Activated naive CD4-positive, alpha-beta T cell treated with anti-CD3 and anti-CD28 coated beads, Interleukin-2, amount 50 U/mL, for 24 hours (primary cell): ENCODE measurements around the gene DYNC1I1.

Experiments used
- H3K27ac Mint-ChIP-seq: one replicate; pipeline ENCODE4 v1.8.0; 2021; ENCODE audit warnings: mild to moderate bottlenecking, mixed read lengths
- H3K27me3 Mint-ChIP-seq: one replicate; pipeline ENCODE4 v1.8.0; 2021; ENCODE audit warnings: mixed read lengths
- H3K36me3 Mint-ChIP-seq: one replicate; pipeline ENCODE4 v1.8.0; 2021; ENCODE audit warnings: mixed read lengths
- H3K4me1 Mint-ChIP-seq: one replicate; pipeline ENCODE4 v1.8.0; 2021; ENCODE audit warnings: mixed read lengths
- H3K4me3 Mint-ChIP-seq: one replicate; pipeline ENCODE4 v1.8.0; 2021; ENCODE audit warnings: mild to moderate bottlenecking, mixed read lengths
- H3K9me3 Mint-ChIP-seq: one replicate; pipeline ENCODE4 v1.8.0; 2021; ENCODE audit warnings: mixed read lengths

Gene DYNC1I1

DNA sequence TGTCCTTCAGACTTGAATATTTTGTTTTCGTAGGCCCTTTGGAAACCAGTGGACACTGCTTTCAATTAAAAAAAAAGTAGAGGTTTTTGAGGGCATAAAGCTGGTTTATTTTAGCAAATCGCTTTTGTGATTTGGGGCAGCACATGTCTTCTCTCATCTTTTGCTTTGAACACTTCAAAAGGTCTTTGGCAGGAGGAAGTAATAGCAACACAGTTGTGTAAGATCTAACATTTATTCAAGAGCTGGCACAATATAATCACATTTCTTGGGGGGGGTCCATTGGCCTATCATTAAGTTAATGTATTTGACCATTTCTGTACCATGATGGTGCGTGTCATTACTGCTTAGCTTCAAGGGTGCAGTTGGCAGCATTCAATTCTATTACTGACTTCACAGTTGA lies 42.4 kb downstream of the DYNC1I1 start:
- H3K27me3 Mint-ChIP-seq, result no peaks in the 10 kb centered on the region
- no peaks in the 10 kb centered on the region for H3K36me3 Mint-ChIP-seq

DNA sequence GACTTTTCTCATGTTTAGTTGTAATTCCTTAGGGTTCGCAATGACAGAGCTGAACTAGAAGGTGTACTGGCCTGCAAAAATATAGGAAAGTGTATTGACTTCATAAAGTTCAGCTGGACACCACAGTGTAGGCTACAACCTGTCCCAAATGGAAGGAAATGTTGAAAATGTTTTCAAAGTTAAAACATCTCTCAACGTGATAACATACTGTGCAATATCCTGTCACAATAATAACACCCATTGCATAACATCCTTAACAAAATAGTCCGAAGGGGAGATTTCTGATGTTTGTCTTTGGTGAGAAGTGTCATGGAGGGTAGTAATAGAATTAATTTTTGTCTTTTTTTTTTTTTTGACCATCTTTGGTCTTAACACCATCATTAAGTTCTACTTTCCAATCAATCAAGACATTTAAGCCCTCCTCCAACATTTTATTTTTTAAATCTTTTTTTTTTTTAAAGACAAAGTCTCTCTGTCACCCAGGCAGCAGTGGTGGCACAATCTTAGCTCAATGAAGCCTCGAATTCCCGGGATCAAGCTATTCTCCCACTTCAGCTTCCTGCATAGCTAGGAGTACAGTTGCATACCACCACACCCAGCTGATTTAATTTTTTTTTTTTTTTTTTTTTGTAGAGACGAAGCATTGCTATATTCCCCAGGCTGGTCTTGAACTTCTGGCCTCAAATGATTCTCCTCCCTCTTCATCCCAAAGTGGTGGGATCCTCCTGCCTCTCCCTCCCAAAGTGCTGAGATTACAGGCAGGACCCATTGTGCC lies 45.7 kb downstream of the DYNC1I1 start:
- no peak overlapping the region for H3K27ac Mint-ChIP-seq
- no peaks in the 10 kb centered on the region for H3K36me3 Mint-ChIP-seq
- no peaks in the 10 kb centered on the region for H3K4me1 Mint-ChIP-seq
- no peaks in the 10 kb centered on the region for H3K27me3 Mint-ChIP-seq
- no peak overlapping the region for H3K4me3 Mint-ChIP-seq
- H3K9me3 Mint-ChIP-seq, result no peaks in the 10 kb centered on the region

More for the DNA sequence above, 42.4 kb downstream of the DYNC1I1 start:
- Mint-ChIP-seq H3K27ac (no peak overlapping the region), H3K4me1 (no peaks in the 10 kb centered on the region), H3K9me3 (no peaks in the 10 kb centered on the region), H3K4me3 (no peak overlapping the region)

DNA sequence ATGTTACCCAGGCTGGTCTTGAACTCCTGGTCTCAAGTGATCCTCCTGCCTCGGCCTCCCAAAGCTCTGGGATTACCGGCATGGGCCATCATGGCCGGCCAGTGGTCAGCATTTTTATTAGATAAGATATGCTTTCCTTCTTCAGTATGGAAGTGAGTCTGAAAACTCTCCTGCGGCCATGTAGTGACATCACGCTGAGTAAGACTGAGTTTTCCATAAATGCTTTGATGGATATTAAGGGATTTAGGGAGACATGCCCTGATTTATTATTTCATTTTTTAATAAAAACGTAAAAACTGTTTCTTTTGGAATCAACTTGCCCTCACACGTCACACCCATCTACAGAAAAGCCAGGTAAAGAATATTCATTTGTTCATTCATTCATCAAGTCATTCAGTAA lies 48.4 kb downstream of the DYNC1I1 start:
- no peaks in the 10 kb centered on the region for H3K27me3 Mint-ChIP-seq
- H3K4me1 Mint-ChIP-seq, result no peaks in the 10 kb centered on the region
- no peak overlapping the region for H3K4me3 Mint-ChIP-seq
- no peaks in the 10 kb centered on the region for H3K36me3 Mint-ChIP-seq
- no peak overlapping the region for H3K27ac Mint-ChIP-seq
- no peaks in the 10 kb centered on the region for H3K9me3 Mint-ChIP-seq

DNA sequence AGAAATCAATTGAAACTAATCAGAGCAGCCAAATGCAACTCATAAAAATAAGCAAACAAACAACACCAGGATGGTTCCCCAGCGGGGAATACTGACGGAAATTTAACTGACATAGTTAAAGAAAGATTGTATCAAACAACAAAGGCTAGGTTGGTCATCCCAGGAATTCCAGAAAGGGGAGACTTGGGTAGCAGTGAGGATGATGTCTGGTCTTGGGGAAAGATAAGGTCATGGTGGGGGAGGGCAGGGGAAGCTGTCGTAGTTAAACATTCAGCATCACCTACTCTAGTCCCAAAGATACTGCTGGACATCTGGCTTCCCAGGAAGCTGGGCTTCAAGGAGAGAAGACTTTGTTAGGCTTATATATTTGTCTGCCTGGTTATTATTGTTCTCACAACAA lies 50.4 kb downstream of the DYNC1I1 start:
- Mint-ChIP-seq H3K27ac (no peak overlapping the region), H3K4me3 (no peak overlapping the region), H3K36me3 (no peaks in the 10 kb centered on the region), H3K9me3 (no peaks in the 10 kb centered on the region), H3K4me1 (no peaks in the 10 kb centered on the region), H3K27me3 (no peaks in the 10 kb centered on the region)

- Mint-ChIP-seq H3K4me3 (no peak overlapping the region), H3K9me3 (no peaks in the 10 kb centered on the region), H3K27ac (no peak overlapping the region), H3K27me3 (no peaks in the 10 kb centered on the region), H3K36me3 (no peaks in the 10 kb centered on the region), H3K4me1 (no peaks in the 10 kb centered on the region)
Observed at GRCh38 chr7:95824616-95825015, 52.3 kb downstream of the DYNC1I1 start.

DNA sequence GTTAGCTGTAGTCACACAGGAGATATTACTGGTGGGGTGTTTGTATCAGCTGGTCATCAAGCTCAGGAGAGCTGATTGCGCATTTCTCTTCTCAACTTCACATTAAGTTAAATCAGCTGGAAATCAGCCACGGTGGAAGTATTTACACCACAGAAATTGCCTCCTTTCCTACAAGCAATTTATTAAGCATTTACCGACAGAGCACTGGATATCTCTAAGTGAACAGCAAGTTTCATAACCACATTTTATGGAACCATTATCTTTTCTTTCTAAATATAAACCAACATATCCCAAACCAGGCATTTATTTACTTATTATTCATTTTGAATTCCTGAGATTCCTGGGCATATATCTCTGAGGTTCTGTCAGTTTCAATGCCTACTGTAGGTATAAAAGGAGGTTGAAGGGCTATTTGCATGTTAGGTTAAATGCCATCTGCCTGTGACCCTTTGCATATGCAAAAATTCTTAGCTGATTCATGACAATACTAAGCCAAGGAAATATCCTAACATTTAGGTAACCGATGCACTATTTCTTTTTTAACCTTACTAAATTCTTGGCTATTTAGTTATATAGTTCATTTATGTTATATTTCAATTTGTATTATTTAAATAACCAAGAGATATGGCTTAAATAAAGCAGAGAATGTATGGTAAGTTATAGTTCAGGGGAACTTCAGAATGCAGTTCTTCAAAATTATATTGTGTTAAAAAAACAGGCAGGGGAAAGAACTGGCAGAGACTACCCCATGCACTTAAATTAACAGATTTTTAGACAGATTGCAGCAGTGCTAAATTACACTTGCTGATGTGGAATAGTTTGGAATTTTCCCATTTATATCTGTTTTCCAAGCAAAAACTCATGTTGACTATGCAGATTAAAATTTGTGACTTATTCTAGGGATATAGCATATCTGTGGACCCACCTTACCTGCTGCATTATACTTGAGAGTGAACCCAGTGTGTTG lies 56.8 kb downstream of the DYNC1I1 start:
- no peak overlapping the region for H3K27ac Mint-ChIP-seq
- no peaks in the 10 kb centered on the region for H3K36me3 Mint-ChIP-seq
- H3K4me1 Mint-ChIP-seq, result no peaks in the 10 kb centered on the region
- no peaks in the 10 kb centered on the region for H3K27me3 Mint-ChIP-seq
- H3K9me3 Mint-ChIP-seq, result no peaks in the 10 kb centered on the region
- no peak overlapping the region for H3K4me3 Mint-ChIP-seq

- peaks cover 14% of the 10 kb centered on the region for H3K9me3 Mint-ChIP-seq
- no peaks in the 10 kb centered on the region for H3K4me1 Mint-ChIP-seq
- no peak overlapping the region for H3K4me3 Mint-ChIP-seq
- H3K36me3 Mint-ChIP-seq, result peaks cover 4% of the 10 kb centered on the region
- no peak overlapping the region for H3K27ac Mint-ChIP-seq
- peaks cover 4% of the 10 kb centered on the region for H3K27me3 Mint-ChIP-seq
Observed at GRCh38 chr7:95840953-95841950, 68.9 kb downstream of the DYNC1I1 start.

GRCh38 chr7:95843286-95843685 lies 70.9 kb downstream of the DYNC1I1 start:
- no peaks in the 10 kb centered on the region for H3K4me1 Mint-ChIP-seq
- H3K27ac Mint-ChIP-seq, result no peak overlapping the region
- no peaks in the 10 kb centered on the region for H3K36me3 Mint-ChIP-seq
- peaks cover 8% of the 10 kb centered on the region for H3K9me3 Mint-ChIP-seq
- H3K27me3 Mint-ChIP-seq, result peaks cover 2% of the 10 kb centered on the region
- H3K4me3 Mint-ChIP-seq, result no peak overlapping the region

GRCh38 chr7:95845007-95845406 lies 72.7 kb downstream of the DYNC1I1 start:
- no peak overlapping the region for H3K4me3 Mint-ChIP-seq
- no peaks in the 10 kb centered on the region for H3K4me1 Mint-ChIP-seq
- H3K9me3 Mint-ChIP-seq, result peaks cover 4% of the 10 kb centered on the region
- peaks cover 2% of the 10 kb centered on the region for H3K27me3 Mint-ChIP-seq
- no peaks in the 10 kb centered on the region for H3K36me3 Mint-ChIP-seq
- no peak overlapping the region for H3K27ac Mint-ChIP-seq

DNA sequence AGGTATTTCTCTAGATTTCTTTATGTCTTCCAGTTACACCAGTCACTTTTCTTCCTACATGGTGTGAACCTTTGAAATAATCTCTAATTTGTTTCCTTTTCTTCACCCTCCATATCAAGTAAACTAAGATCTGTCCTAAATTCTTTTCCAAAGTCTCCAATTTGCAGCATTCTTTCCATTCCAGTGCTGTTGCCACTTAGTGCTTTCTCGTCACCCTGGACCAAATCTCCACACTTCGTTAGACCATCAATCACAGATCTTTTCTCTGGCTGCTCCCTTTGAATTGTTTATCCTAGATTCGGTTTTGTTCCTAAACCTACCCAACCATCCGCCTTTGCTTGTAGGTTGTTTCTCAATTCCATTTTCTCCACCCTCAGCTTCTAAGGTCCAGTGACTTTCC lies 74.7 kb downstream of the DYNC1I1 start:
- Mint-ChIP-seq H3K4me1 (no peaks in the 10 kb centered on the region), H3K36me3 (no peaks in the 10 kb centered on the region), H3K9me3 (no peaks in the 10 kb centered on the region), H3K27me3 (peaks cover 2% of the 10 kb centered on the region), H3K27ac (no peak overlapping the region), H3K4me3 (no peak overlapping the region)

- Mint-ChIP-seq H3K4me3 (no peak overlapping the region), H3K27me3 (no peaks in the 10 kb centered on the region), H3K9me3 (peaks cover 6% of the 10 kb centered on the region), H3K27ac (no peak overlapping the region), H3K36me3 (no peaks in the 10 kb centered on the region), H3K4me1 (no peaks in the 10 kb centered on the region)
Observed at GRCh38 chr7:95859429-95859828, 87.1 kb downstream of the DYNC1I1 start.

DNA sequence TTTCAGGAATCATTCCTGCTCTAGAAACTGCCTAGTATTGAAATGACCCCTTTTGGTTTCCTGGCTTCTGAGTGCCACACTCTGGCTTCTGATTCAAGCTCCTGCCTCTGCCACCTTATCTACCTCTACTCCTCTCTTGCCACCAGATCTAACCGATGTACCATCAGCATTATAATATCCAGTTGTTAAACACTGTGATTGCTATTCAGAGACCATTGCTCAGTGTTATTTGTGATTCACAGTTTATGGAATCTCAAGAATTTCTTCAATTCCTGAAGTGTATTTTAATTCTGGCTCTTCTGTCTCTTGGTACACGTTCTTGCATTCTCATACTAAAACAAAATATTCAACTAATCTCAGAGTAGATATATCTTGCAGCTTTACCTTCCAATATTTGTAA lies 88.7 kb downstream of the DYNC1I1 start:
- no peaks in the 10 kb centered on the region for H3K36me3 Mint-ChIP-seq
- no peak overlapping the region for H3K27ac Mint-ChIP-seq
- no peak overlapping the region for H3K4me3 Mint-ChIP-seq
- H3K27me3 Mint-ChIP-seq, result no peaks in the 10 kb centered on the region
- H3K9me3 Mint-ChIP-seq, result peaks cover 6% of the 10 kb centered on the region
- H3K4me1 Mint-ChIP-seq, result no peaks in the 10 kb centered on the region

GRCh38 chr7:95863623-95864022 lies 91.3 kb downstream of the DYNC1I1 start:
- H3K27me3 Mint-ChIP-seq, result no peaks in the 10 kb centered on the region
- H3K36me3 Mint-ChIP-seq, result no peaks in the 10 kb centered on the region
- peaks cover 6% of the 10 kb centered on the region for H3K9me3 Mint-ChIP-seq
- no peak overlapping the region for H3K4me3 Mint-ChIP-seq
- no peaks in the 10 kb centered on the region for H3K4me1 Mint-ChIP-seq
- H3K27ac Mint-ChIP-seq, result no peak overlapping the region

- Mint-ChIP-seq H3K4me3 (no peak overlapping the region), H3K27me3 (peaks cover 2% of the 10 kb centered on the region), H3K36me3 (no peaks in the 10 kb centered on the region), H3K9me3 (no peaks in the 10 kb centered on the region), H3K4me1 (no peaks in the 10 kb centered on the region), H3K27ac (no peak overlapping the region)
Observed at GRCh38 chr7:95865716-95866371, 93.5 kb downstream of the DYNC1I1 start.

DNA sequence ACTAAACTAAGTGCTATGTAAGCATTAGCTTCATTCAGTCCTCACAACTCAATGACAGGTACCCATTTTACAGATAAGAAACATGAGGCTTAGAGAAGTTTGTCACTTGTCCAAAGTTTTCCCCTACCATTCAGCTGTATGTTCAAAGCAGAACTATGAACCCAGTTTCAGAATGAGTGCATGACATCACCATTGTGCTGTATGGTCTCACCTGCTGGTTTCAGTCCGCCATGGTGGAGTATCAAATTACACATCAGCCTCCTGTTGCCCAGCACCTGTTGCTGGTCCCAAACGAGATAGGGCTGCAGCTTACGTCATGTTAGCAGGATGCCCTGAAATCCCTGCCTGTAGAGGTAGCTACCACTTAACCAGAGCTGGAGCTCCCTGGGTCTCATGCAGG lies 95.0 kb downstream of the DYNC1I1 start:
- Mint-ChIP-seq H3K4me3 (no peak overlapping the region), H3K36me3 (no peaks in the 10 kb centered on the region), H3K27ac (no peak overlapping the region), H3K4me1 (no peaks in the 10 kb centered on the region), H3K9me3 (no peaks in the 10 kb centered on the region), H3K27me3 (peaks cover 2% of the 10 kb centered on the region)
